GM18502 (cell line): ENCODE data around the gene MIEN1.
"Not testable (repeated sequence)": the region's sequence is repeated elsewhere in the genome, so short reads cannot be mapped to it uniquely, and the experiment has no call there.

Experiments
- ATAC-seq: cut with Tn5 transposase; IDR thresholded peaks from one replicate; pipeline ENCODE4 v1.9.1; 2021; ENCODE audit warnings: mild to moderate bottlenecking; ENCODE audit not compliant: unreplicated experiment, poor library complexity

The MIEN1 gene

DNA sequence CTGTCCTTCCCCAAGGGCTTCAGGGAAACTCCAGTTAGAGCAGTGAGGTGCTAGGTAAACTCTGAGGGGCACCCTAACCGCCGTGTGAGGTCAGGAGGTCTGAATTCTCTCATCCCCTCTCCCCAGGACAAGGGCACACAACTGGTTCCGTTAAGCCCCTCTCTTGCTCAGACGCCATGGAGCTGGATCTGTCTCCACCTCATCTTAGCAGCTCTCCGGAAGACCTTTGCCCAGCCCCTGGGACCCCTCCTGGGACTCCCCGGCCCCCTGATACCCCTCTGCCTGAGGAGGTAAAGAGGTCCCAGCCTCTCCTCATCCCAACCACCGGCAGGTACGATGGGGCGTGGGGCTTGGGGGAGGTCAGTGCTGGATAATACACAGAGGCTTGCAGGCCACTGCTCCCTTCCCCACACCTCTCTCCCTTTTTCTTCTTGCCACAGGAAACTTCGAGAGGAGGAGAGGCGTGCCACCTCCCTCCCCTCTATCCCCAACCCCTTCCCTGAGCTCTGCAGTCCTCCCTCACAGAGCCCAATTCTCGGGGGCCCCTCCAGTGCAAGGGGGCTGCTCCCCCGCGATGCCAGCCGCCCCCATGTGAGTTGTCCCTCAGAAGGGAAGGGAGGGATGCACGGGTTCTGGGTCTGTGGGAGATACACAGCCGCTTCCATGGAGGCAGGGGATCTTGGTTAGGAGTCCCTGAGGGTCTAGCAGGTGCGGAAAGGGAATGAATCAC is 12.0 kb upstream of the MIEN1 start:
- no peak for ATAC-seq

DNA sequence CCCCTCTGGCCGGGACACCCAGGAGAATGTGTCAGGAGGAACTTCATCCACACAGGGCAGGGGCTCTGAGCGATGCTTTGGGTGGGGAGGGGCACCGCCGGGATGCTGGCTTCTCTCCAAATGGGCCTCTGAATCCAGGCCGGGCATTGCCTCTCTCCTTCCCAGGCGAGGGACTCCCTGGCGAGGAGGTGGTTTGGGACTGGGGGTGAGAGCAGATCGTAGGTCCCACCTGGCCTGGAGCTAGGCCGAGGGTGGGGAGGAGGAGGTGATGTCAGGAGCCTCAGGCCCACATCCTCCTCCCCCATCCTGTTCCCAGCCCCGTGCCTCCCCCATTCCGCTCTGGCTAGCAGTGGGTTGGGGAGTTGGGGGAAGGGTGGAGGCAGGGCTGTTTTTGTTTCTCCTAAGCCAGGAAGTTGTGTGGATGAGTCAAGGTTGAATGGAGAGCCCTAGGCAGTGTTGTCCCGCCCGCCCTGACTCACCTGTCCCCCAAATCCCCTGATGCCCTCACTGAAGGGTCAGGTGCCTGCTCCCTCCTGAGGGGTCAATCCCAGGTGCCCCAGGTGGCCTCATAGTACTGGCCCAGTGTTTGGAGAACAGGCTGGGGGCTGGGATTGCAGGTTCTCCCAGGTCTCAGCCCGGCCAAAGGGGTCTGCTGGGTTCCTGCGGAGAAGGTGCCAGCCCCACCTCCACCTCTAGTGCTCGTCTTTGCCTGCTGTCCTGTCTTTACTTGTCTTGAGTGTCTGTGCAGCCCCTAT is 10.2 kb upstream of the MIEN1 start:
- no peak for ATAC-seq

DNA sequence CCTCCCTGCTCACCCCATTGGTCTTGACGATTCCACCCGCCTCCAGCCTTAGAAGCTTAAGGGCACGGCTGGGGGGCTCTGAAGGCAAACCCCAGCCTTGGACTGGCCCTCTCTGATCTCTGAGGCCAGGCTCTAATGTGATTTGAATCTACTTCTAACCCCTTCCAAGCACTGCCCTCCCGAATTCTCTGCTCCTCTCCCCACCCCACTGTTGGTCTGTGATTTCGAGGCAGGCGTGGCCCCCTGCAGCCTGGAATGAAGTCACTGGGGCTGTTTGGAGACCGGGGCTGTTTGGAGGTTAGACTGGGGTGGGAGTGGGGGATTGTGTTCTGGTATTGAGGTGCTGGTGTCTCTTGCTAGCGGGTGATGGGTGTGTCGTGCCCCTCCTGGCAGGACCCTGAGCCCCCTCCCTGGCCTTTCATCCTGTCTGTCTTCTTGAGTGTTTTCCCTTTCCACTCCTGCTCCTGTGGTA is 9.6 kb upstream of the MIEN1 start:
- no peak for ATAC-seq

DNA sequence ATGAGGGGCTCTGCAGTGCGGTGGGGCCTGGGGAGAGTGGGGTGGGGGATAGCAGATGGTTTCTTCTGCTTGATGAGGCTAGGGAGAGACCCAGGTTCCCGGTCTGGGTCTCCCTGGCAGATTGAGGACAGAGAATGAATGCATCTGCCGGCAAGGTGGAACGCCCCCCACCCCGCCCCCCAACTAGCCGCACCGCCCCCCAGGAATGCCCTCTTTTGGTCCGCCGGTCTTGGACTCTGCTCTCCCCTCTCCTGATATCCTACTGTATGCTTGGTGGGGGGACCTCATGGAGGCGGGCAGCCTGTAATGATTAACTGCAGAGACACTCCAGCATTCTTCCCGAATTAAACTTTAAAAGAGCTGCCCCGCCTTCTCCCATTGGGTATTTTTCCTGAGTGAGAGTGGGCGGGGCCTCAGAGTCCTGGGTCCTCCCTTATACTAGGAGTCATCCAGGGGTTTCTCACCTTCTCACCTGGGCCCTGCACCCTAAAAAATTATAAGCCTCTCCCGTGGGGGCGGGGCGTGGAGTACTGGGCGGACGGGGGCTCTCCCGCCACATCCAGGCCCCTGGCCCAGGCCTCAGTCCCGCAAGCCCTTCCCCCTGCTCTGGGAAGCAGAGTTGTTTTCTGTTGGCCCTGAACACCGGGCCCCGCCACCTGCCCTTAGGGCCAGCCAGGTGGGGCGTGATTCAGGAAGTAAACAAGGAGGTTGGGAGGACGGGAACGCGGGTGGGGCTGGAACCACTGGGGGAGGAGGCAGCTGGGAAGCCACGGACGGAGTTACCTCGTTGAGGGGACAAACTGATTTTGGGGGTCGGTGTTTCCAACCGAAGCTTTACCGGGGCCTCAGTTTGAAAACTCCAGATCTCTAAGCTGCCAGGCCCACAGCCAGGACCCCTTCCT is 8.9 kb upstream of the MIEN1 start:
- ATAC-seq = no peak

DNA sequence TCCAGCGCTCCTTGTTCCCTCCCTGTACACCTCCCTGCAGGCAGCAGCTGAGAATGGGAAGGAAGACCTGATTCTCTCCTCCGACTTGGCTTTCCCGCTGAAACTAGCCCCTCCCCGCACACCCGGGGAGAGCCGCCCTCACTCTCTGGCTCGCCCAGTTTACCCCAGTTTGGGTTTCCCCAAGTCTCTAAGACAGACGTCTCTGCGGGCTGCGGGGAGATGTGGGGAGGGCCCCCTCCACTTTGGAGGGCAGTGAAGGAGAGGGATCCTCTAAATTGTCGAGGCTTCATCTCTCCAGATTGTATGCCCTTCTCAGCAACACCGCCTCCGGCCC is 8.2 kb upstream of the MIEN1 start:
- ATAC-seq = no peak

DNA sequence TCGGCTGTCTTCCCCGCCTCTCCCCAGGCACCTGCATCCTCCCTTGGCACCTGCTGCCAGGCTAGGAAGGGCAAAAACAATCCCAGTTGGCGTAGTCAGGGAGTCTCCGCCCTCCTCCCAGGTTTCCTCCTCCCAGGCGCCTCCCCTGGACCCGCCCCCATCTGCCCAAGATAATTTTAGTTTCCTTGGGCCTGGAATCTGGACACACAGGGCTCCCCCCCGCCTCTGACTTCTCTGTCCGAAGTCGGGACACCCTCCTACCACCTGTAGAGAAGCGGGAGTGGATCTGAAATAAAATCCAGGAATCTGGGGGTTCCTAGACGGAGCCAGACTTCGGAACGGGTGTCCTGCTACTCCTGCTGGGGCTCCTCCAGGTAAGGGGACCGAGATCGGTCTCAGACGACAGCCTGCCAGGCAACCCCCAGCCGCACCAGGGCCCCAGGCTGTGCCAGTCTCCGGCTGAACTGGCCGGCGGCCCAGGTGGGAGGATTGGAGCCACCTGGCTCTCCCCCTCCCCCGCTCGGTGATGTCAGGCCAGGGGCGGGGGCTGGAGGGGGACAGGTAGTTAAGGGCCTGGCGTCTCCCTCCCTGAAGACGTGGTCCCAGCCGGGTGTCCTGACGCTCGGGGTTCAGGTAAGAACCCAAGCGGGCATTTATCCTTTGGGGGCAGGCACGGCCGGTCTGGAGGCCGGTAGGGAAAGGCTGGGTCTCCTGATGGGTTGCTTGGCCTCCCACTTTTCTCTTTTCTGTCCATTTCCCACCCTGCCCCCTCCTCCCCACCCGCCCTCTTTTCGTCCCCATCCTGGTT is 7.6 kb upstream of the MIEN1 start, which contains the start of gene GRB7:
Gene GRB7, plus strand, starts transcription at position 179 of the 808 bp plus-strand sequence. CDS start 4,364 bp downstream, outside the sequence.
- no peak for ATAC-seq

DNA sequence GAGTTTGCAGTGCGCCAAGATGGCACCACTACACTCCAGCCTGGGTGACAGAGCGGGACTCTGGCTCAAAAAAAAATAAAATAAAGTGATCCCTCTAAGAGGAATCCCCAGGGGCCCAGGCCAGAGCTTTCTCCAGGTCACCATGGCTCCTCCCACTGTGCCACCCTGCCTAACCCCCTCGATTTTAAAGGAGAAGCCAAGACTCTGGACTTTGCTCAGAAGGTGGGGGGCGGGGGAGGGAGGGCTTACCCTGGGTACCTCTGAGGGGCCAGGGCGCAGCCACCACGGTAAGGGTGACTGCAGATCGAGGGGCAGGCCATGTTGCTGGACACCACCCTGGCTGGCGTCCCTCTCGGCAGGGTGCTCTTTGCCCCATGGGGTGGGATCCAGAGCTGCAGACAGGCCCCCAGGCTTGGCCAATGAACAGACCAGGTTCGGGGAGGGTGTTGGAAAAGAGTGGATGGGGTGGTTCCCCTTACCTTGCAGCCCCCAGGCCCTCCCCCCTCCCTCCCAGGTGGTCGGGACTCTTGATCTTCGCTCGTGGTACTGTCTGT is 7.0 kb upstream of the MIEN1 start:
- no peak for ATAC-seq

DNA sequence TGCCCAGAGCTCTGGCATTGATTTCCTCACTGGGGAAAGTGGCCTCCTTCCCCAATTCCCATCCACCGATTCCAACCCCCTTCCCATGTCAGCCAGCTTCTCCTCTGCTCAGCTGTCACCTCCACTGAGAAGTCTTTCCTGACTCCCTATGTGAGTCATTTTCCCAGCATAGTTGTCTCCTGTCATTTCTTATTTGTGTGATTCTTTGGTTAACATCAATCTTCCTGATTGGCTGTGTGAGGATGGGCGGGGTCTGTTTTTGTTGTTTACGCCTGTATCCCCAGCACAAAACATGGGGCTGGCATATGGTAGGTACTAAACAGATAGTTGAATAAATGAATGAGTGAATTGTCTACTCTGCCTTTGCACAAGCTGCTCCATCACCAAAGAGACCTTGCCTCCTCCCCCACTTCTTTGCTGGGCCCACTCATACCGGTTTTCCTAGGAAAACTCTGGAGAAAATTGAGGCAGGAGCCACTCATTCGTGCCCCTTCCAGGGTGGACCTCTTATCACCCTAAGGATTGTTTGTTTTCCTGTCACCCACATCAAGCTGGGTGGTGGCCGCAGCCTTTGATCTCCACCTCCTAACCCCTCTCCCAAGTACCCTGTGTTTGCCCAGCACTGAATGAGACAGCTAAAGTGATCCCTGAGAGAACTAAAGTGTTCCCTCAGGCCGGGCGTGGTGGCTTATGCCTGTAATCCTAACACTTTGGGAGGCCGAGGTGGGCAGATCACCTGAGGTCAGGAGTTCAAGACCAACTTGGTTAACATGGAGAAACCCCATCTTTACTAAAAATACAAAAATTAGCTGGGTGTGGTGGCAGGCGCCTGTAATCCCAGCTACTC is 6.2 kb upstream of the MIEN1 start:
- ATAC-seq = no peak

DNA sequence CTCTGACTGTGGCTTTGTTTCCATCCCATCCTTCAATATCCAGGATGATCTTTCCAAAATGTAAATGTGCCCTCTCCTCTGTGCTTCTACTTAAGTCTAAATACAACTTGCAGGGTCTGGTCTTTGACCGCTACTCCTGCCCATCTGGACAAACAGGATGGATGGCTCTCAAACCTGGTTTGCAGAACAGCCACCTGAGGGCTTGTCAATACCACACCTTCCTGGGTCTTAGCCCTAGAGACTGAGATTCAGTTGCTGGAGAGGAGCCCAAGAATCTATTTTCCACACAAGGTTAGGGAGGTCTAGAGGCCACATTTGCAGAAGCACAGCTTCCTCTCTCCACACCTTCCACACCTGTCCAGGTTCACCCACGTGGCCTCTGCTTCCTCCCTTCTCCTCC is 5.5 kb upstream of the MIEN1 start:
- ATAC-seq = no peak

DNA sequence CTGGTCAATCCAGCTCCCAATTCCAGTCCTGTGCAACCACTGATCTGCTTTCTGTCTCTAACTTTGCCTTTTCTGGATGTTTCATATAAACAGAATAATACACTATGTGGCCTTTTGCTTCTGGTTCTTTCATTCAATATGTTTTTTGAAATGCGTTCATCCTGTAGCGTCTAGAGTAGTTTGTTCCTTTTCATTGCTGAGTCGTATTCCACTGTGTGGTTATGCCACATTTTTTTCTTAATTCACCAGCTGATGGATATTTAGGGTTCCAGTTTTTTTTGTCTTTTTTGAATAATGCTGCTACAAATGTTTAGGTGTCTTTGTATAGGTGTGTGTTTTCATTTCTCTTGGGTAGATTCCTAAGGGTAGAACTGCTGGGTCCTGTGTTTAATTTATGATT is 2.3 kb upstream of the MIEN1 start:
- ATAC-seq = no peak

DNA sequence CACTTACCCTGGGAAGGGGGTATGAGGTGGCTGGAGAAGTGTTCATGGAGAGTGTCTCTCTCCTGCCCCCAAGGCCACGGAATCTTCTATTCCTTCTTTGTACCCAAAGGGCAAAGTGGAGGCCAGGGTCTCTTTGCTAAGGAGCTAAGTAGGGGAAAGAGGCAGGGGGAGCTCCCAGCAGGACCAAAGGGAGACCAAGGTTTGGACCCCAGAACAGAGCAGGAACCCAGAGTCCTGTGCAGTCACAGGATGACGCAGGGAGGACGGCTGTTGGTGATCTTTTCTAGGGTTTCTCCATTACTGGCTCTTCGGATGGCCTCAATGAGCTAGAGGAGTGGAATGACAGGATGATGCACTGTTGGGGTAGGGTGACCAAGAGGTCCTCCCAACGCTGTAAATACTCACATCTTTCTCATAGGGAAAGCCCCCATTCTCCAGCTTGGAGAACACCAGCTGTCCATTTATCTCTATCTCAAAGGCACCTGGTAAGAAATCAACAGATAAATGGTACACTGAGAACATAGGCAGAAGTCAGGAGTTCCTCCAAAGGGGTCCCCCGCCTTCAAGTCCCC is 966 bp downstream of the MIEN1 start:
- ATAC-seq = no peak

DNA sequence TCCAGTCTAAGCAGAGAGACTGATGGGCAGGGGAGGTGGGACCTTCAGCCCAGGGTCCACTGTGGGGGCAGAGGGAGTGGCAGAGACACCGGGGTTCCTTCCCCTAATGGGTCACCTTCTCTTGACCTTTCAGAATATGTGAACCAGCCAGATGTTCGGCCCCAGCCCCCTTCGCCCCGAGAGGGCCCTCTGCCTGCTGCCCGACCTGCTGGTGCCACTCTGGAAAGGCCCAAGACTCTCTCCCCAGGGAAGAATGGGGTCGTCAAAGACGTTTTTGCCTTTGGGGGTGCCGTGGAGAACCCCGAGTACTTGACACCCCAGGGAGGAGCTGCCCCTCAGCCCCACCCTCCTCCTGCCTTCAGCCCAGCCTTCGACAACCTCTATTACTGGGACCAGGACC is 2.8 kb downstream of the MIEN1 start:
- no peak for ATAC-seq

DNA sequence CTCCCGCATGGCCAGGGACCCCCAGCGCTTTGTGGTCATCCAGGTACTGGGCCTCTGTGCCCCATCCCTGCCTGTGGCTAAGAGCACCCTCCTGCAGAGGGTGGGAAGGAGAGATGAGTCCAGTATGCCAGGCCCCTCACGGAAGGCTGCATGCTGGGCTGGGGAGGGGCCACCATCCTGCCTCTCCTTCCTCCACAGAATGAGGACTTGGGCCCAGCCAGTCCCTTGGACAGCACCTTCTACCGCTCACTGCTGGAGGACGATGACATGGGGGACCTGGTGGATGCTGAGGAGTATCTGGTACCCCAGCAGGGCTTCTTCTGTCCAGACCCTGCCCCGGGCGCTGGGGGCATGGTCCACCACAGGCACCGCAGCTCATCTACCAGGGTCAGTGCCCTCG is 3.7 kb downstream of the MIEN1 start:
- no peak for ATAC-seq

DNA sequence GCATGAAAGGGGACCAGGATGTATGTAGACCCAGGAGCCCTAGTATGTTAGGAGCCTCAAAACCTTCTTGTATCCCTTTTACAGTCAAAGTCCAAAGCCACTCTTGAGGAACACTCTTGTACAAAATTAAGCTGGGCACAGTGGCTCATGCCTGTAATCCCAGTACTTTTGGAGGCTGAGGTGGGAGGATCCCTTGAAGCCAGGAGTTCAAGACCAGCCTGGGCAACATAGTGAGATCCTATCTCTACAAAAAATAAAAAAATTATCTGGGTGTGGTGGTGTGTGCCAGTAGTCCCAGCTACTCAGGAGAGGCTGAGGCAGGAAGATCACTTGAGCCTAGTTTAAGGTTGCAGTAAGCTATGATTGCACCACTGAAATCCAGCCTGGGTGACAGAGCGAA is 4.4 kb downstream of the MIEN1 start:
- ATAC-seq = not testable (repeated sequence)

DNA sequence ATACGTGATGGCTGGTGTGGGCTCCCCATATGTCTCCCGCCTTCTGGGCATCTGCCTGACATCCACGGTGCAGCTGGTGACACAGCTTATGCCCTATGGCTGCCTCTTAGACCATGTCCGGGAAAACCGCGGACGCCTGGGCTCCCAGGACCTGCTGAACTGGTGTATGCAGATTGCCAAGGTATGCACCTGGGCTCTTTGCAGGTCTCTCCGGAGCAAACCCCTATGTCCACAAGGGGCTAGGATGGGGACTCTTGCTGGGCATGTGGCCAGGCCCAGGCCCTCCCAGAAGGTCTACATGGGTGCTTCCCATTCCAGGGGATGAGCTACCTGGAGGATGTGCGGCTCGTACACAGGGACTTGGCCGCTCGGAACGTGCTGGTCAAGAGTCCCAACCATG is 5.6 kb downstream of the MIEN1 start:
- no peak for ATAC-seq

DNA sequence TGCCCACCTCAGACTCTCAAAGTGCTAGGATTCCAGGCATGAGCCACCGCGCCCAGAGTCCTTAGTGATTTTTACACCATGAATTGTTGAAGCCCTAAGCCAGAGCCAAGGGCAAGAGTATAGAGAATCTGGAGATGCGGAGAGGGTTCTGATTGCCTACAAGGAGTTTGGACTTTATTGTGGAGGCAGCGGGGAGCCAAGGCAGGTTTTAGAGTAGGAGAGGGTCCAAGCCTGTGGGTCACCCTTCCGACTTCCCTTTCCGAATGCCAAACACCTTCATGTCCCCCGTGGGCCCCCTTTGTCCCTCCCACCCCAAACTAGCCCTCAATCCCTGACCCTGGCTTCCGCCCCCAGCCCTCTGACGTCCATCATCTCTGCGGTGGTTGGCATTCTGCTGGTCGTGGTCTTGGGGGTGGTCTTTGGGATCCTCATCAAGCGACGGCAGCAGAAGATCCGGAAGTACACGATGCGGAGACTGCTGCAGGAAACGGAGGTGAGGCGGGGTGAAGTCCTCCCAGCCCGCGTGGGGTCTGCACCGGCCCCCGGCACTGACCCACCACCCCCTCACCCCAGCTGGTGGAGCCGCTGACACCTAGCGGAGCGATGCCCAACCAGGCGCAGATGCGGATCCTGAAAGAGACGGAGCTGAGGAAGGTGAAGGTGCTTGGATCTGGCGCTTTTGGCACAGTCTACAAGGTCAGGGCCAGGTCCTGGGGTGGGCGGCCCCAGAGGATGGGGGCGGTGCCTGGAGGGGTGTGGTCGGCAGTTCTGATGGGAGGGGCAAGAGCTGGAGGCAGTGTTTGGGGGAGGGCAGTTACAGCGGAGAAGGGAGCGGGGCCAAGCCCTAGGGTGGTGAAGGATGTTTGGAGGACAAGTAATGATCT is 7.1 kb downstream of the MIEN1 start:
- ATAC-seq = no peak

DNA sequence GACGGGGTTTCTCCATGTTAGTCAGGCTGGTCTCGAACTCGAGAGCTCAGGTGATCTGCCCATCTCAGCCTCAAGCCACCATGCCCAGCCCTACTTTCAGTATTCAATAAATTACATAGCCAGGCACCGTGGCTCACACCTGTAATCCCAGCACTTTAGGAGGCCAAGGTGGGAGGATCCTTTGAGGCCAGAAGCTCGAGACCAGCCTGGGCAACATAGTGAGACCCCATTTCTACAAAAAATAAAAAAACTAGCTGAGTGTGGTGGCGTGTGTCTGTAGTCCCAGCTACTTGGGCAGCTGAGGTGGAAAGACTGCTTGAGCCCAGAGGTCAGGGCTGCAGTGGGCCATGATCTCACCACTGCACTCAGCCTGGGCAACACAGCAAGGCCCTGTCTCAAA is 8.2 kb downstream of the MIEN1 start:
- no peak for ATAC-seq
